SK-N-SH (cell line): ENCODE results near the gene VTN. TPM values are rescaled to one million over a fixed set of nuclear protein-coding genes. Genes with fewer than 3 reads are reported as not detected.

ENCODE experiments used
- CTCF ChIA-PET: fragments of 300-600, 350-600 bp; formaldehyde crosslinking; extraction: SDS; loops from one replicate; lab custom pipeline; 2021; lab: Yijun Ruan, JAX
- POLR2A ChIA-PET: fragments of 350-600 bp; sonication (Branson Sonifier 250); formaldehyde crosslinking; extraction: SDS; loops from one replicate; lab custom pipeline; 2020; ENCODE audit warnings: antibody characterized with exemption, inconsistent platforms; lab: Yijun Ruan, JAX
- DNase-seq: peaks from one replicate; pipeline ENCODE4 v3.0.0; 2012
- H2AFZ ChIP-seq: fragments of 200-600 bp; sonication (generic); 2 replicates; pipeline ENCODE4 v1.8.1; 2016; ENCODE audit warnings: antibody characterized with exemption, mild to moderate bottlenecking, low read depth
- H3F3A ChIP-seq: fragments of 200-600 bp; sonication (generic); replicated peaks from 2 replicates; pipeline ENCODE3; 2016; ENCODE audit warnings: antibody characterized with exemption, mild to moderate bottlenecking; ENCODE audit not compliant: insufficient read depth
- H3K27ac ChIP-seq, 2 experiments: fragments of 200-500 bp in 1 of 2; fragments of 200-600 bp in 1 of 2; sonication (Bioruptor generic) in 1 of 2; sonication (generic), shearing (Covaris generic) in 1 of 2; 2 replicates each; pipeline versions ENCODE4 v1.5.1 to v1.6.1; 2014 to 2016; ENCODE audit warnings: low read depth in 2 of 2, inconsistent platforms in 1 of 2, low read length in 1 of 2, mild to moderate bottlenecking in 1 of 2, mixed read lengths in 1 of 2
- H3K27me3 ChIP-seq: fragments of 200-600 bp; sonication (generic), shearing (Covaris generic); 2 replicates; pipeline ENCODE4 v1.6.1; 2016; ENCODE audit warnings: mixed run types; ENCODE audit not compliant: insufficient read depth
- H3K36me3 ChIP-seq, 2 experiments: fragments of 200-500 bp in 1 of 2; fragments of 200-600 bp in 1 of 2; sonication (Bioruptor generic) in 1 of 2; sonication (generic) in 1 of 2; replicated peaks in 1 of 2; 2 replicates each; pipeline versions ENCODE3 to v1.5.1; 2014 to 2016; ENCODE audit warnings: low read length in 1 of 2, mild to moderate bottlenecking in 1 of 2; ENCODE audit not compliant: insufficient read depth in 2 of 2, control insufficient read depth in 1 of 2
- H3K4me1 ChIP-seq, 2 experiments: fragments of 200-500 bp in 1 of 2; fragments of 200-600 bp in 1 of 2; sonication (Bioruptor generic) in 1 of 2; sonication (generic), shearing (Covaris generic) in 1 of 2; 2 replicates each; pipeline versions ENCODE4 v1.5.1 to v1.6.1; 2014 to 2016; ENCODE audit warnings: low read depth in 1 of 2, low read length in 1 of 2, mixed run types in 1 of 2; ENCODE audit not compliant: insufficient read depth in 2 of 2, control insufficient read depth in 1 of 2
- H3K4me2 ChIP-seq: fragments of 200-600 bp; sonication (generic), shearing (Covaris generic); 2 replicates; pipeline ENCODE4 v1.6.1; 2017; ENCODE audit warnings: mixed run types
- H3K4me3 ChIP-seq, 2 experiments: fragments of 200-500 bp in 1 of 2; fragments of 200-600 bp in 1 of 2; sonication (Bioruptor generic) in 1 of 2; sonication (generic), shearing (Covaris generic) in 1 of 2; 2 replicates each; pipeline versions ENCODE4 v1.5.1 to v1.8.1; 2014 to 2016; ENCODE audit warnings: low read depth in 2 of 2, inconsistent platforms in 1 of 2, low read length in 1 of 2, mild to moderate bottlenecking in 1 of 2, mixed read lengths in 1 of 2, moderate library complexity in 1 of 2
- H3K79me2 ChIP-seq: fragments of 200-600 bp; sonication (generic); 2 replicates; pipeline ENCODE4 v1.8.1; 2017; ENCODE audit warnings: mild to moderate bottlenecking; ENCODE audit not compliant: insufficient read depth
- H3K9ac ChIP-seq: fragments of 200-600 bp; sonication (generic); 2 replicates; pipeline ENCODE4 v1.6.1; 2017; ENCODE audit warnings: mixed run types
- H3K9me2 ChIP-seq: fragments of 200-600 bp; sonication (generic); 2 replicates; pipeline ENCODE4 v1.6.1; 2017; ENCODE audit warnings: mixed run types
- H3K9me3 ChIP-seq: fragments of 200-600 bp; sonication (generic); 2 replicates; pipeline ENCODE4 v1.6.1; 2017; ENCODE audit warnings: mixed run types, mild to moderate bottlenecking, moderate library complexity
- H4K20me1 ChIP-seq: fragments of 200-600 bp; sonication (generic); 2 replicates; pipeline ENCODE4 v1.6.1; 2017; ENCODE audit warnings: mild to moderate bottlenecking, mixed run types; ENCODE audit not compliant: insufficient read depth
- CTCF ChIP-seq: fragments of 200-600 bp; sonication (generic); IDR thresholded peaks from 2 replicates; pipeline ENCODE4 v1.6.1; 2017; ENCODE audit warnings: antibody characterized with exemption, mild to moderate bottlenecking, moderate library complexity
- ELF1 ChIP-seq: IDR thresholded peaks from 2 replicates; pipeline ENCODE4 v1.4.0; 2012
- EZH2phosphoT487 ChIP-seq: fragments of 200-600 bp; sonication (generic); IDR thresholded peaks from 2 replicates; pipeline ENCODE4 v1.6.1; 2017; ENCODE audit warnings: low read depth, mixed run types, mild to moderate bottlenecking, antibody characterized with exemption, moderate library complexity, borderline replicate concordance
- FOSL2 ChIP-seq: IDR thresholded peaks from 2 replicates; pipeline ENCODE4 v1.4.0; 2012; ENCODE audit warnings: low read depth, mild to moderate bottlenecking, moderate library complexity, borderline replicate concordance
- FOXM1 ChIP-seq: IDR thresholded peaks from 2 replicates; pipeline ENCODE4 v1.4.0; 2012; ENCODE audit warnings: low read depth, mild to moderate bottlenecking
- GABPA ChIP-seq: IDR thresholded peaks from 2 replicates; pipeline ENCODE4 v1.4.0; 2012; ENCODE audit warnings: low read depth, mild to moderate bottlenecking
- JUND ChIP-seq: IDR thresholded peaks from 2 replicates; pipeline ENCODE4 v1.4.0; 2012
- MEF2A ChIP-seq: IDR thresholded peaks from 2 replicates; pipeline ENCODE4 v1.4.0; 2012; ENCODE audit warnings: low read depth, borderline replicate concordance
- NFIC ChIP-seq: IDR thresholded peaks from 2 replicates; pipeline ENCODE4 v1.4.0; 2012; ENCODE audit warnings: borderline replicate concordance
- RAD21 ChIP-seq: IDR thresholded peaks from 2 replicates; pipeline ENCODE4 v1.6.1; 2012; ENCODE audit warnings: mild to moderate bottlenecking, low read length
- RCOR1 ChIP-seq: fragments of 150-350 bp; IDR thresholded peaks from 2 replicates; pipeline ENCODE4 v1.6.1; 2017; ENCODE audit warnings: antibody characterized with exemption, low read length
- RFX5 ChIP-seq: IDR thresholded peaks from 2 replicates; pipeline ENCODE4 v1.6.1; 2012; ENCODE audit warnings: mild to moderate bottlenecking, improper control_type of control experiment, low read length
- RXRA ChIP-seq: IDR thresholded peaks from 2 replicates; pipeline ENCODE4 v1.4.0; 2012; ENCODE audit warnings: low read depth, mild to moderate bottlenecking, borderline replicate concordance
- SMC3 ChIP-seq: IDR thresholded peaks from 2 replicates; pipeline ENCODE4 v1.6.1; 2012; ENCODE audit warnings: low read depth, low read length, improper control_type of control experiment
- TCF12 ChIP-seq: IDR thresholded peaks from 2 replicates; pipeline ENCODE4 v1.4.0; 2012
- TEAD4 ChIP-seq: IDR thresholded peaks from 2 replicates; pipeline ENCODE4 v1.4.0; 2012; ENCODE audit warnings: mild to moderate bottlenecking, borderline replicate concordance; ENCODE audit not compliant: insufficient read depth
- USF2 ChIP-seq: fragments of 150-350 bp; IDR thresholded peaks from 2 replicates; pipeline ENCODE4 v1.6.1; 2017; ENCODE audit warnings: antibody characterized with exemption, low read length, low read depth, borderline replicate concordance
- WGBS: methylation state at CpG from one replicate; pipeline ENCODE4 v1.1.6; 2017; ENCODE audit warnings: low lambda C conversion rate; 5-methylcytosine and 5-hydroxymethylcytosine counted together
- polyA plus RNA-seq, 3 experiments: library from polyadenylated mRNA; depleted of rRNA; stranded (reverse); fragments of >200 nt; gene quantifications; 2 replicates each; pipeline ENCODE4 v1.2.3, GENCODE V29; 2012
- TF ChIP-seq, protein P1 (sequence below): fragments of 150-350 bp; IDR thresholded peaks from 2 replicates; pipeline ENCODE4 v1.6.1; 2016; ENCODE audit warnings: mild to moderate bottlenecking, low read depth, low read length

VTN gene
- polyA plus RNA-seq, 1 of the 3 experiments (the other 2 are of a cell fraction): 1.2 TPM

GRCh38 chr17:28357901-28358197, 12.3 kb downstream of the VTN start:
- Histone ChIP-seq H3K9me2 (no peaks in the 10 kb centered on the region), H3K79me2 (peaks cover 41% of the 10 kb centered on the region), H3K36me3 (peaks cover 47% of the 10 kb centered on the region in 2 experiments)
- CTCF ChIA-PET: interaction anchor here (0.8 to 2.1 kb wide), 5 partner anchors 11 to 59 kb away, joined by 3 to 7 read pairs (median 5); partner anchors contain the start of genes IFT20, TNFAIP1 and VTN
- WGBS: 0% methylated on average over 4 of the region's 4 CpGs
- TF ChIP-seq TCF12 (no peak), JUND (no peak), RCOR1 (no peak), RFX5 (no peak), ELF1 (no peak), USF2 (no peak), CTCF (no peak), RXRA (no peak), TEAD4 (no peak), FOXM1 (no peak), GABPA (no peak)
- TF ChIP-seq, protein P1, sequence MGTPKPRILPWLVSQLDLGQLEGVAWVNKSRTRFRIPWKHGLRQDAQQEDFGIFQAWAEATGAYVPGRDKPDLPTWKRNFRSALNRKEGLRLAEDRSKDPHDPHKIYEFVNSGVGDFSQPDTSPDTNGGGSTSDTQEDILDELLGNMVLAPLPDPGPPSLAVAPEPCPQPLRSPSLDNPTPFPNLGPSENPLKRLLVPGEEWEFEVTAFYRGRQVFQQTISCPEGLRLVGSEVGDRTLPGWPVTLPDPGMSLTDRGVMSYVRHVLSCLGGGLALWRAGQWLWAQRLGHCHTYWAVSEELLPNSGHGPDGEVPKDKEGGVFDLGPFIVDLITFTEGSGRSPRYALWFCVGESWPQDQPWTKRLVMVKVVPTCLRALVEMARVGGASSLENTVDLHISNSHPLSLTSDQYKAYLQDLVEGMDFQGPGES: no peak
- TF ChIP-seq, all 33 proteins: peak for 0
- Histone ChIP-seq H3K9me3 (no peaks in the 10 kb centered on the region), H3K4me1 (peaks cover 14 to 15% of the 10 kb centered on the region in 2 experiments; a peak in 3 of 4 replicates), H3K27ac (peak overlapping the region; percentile 34 to 69; a peak in 2 of 4 replicates), H3K9ac (peak overlapping the region; percentile 94), H2AFZ (peak overlapping the region; percentile 76; the same call in 1 of the 2 replicates), H3F3A (no peaks in the 10 kb centered on the region), H3K4me2 (peak overlapping the region; percentile 94), H3K27me3 (no peaks in the 10 kb centered on the region), H3K4me3 (peak overlapping the region; percentile 93 to 99), H4K20me1 (no peaks in the 10 kb centered on the region)
- POLR2A ChIA-PET: interaction anchor here (1.0 to 3.0 kb wide), 5 partner anchors 9 to 22 kb away, joined by 3 to 34 read pairs (median 15); partner anchors contain the start of genes IFT20, SARM1, TNFAIP1 and VTN
- no peak for DNase-seq

DNA sequence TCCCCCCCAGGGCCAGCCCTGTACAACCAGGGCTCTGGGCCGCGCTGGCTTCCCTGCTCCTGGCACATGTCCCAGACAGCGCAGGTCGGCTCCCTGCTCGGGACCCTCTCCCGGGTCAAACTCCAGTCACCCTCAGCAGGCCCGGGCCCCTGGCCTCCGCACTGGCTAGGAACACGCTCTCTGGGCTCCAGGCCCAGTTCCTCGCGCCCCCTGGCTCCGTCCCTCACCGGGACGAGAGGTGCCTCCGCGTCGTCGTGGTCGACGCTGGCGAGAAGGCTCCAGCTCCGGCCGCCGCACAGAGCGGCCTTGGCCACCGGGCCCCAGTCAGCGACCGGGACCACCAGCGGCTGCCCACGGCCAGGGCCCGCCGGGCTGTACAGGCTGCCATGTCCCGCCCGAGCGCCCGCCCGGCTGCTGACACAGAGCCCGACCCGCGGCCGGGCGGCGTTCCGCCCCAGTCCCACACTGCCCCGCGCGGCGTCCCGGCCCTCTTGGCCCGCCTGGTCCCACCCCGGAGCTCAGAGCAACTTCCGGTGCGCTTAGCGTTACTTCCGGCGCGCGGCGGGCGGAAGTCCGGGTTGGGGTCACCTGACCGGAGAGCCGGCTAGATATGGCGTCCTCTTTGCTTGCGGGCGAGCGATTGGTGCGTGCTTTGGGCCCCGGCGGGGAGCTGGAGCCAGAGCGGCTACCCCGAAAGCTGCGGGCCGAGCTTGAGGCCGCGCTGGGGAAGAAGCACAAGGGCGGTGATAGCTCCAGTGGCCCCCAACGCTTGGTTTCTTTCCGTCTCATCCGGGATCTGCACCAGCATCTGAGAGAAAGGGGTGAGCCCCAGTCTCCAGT, 12.8 kb downstream of the VTN start, which contains the start of gene POLDIP2:
POLDIP2 (minus strand) TSS at position 467 of the 840 bp plus-strand sequence; CDS start at position 388, 79 bp downstream.
- Histone ChIP-seq H3K27ac (peak within 1 kb of the TSS; percentile 55 to 69; a peak in 2 of 4 replicates), H3K4me1 (peaks cover 14 to 15% of the 10 kb centered on the region in 2 experiments; a peak in 3 of 4 replicates), H3F3A (no peaks in the 10 kb centered on the region), H3K27me3 (no peaks in the 10 kb centered on the region), H3K9me3 (no peaks in the 10 kb centered on the region), H3K9ac (peak within 1 kb of the TSS; percentile 94), H3K79me2 (peaks cover 41% of the 10 kb centered on the region), H3K9me2 (no peaks in the 10 kb centered on the region), H2AFZ (peak within 1 kb of the TSS; percentile 76), H3K4me2 (peak within 1 kb of the TSS; percentile 94), H4K20me1 (no peaks in the 10 kb centered on the region), H3K4me3 (peak within 1 kb of the TSS; percentile 93 to 99), H3K36me3 (peaks cover 49 to 51% of the 10 kb centered on the region in 2 experiments)
- CTCF ChIA-PET: interaction anchor here (0.6 to 2.1 kb wide), 8 partner anchors 9 to 552 kb away, joined by 3 to 7 read pairs (median 4); partner anchors contain the start of genes IFT20, TNFAIP1 and VTN
- peak; percentile 99 for DNase-seq
- POLR2A ChIA-PET: interaction anchor here (0.7 to 3.0 kb wide), 7 partner anchors 9 to 48 kb away, joined by 3 to 34 read pairs (median 3); partner anchors contain the start of genes IFT20, SARM1, TNFAIP1 and VTN
- 4% methylated on average over 14 of the region's 80 CpGs for WGBS
- TF ChIP-seq FOSL2 (no peak), MEF2A (no peak), CTCF (peak; percentile 15; the same call in 1 of the 2 replicates), USF2 (peak; percentile 75; the same call in 1 of the 2 replicates), EZH2phosphoT487 (no peak), SMC3 (no peak), NFIC (no peak), RAD21 (no peak), RFX5 (no peak), GABPA (peak; percentile 98), ELF1 (peak; percentile 97)
